Measurements from ENCODE around the gene RASL11B.

The RASL11B gene

DNA sequence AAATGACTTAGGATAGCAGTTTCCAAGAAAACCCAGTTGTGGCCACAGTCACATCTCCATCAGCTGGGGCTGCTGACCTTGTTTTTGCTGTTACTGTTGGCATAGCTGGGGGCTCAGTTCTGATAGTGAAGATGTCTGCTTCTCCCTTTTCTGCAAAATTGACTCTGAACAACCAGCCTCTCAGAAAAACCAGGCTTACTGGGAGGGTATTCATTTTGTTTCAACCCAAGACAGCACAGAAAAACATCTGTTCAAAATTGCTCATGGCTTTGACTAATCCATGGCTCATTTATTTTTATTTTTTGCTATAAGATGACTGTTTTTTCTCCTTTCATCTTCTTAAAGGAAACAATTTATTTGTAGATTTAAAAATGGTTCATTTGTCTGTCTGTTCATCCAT is 53.1 kb downstream of the RASL11B start:
- no peak for DNase-seq (ENCODE audit: low spot score)

DNA sequence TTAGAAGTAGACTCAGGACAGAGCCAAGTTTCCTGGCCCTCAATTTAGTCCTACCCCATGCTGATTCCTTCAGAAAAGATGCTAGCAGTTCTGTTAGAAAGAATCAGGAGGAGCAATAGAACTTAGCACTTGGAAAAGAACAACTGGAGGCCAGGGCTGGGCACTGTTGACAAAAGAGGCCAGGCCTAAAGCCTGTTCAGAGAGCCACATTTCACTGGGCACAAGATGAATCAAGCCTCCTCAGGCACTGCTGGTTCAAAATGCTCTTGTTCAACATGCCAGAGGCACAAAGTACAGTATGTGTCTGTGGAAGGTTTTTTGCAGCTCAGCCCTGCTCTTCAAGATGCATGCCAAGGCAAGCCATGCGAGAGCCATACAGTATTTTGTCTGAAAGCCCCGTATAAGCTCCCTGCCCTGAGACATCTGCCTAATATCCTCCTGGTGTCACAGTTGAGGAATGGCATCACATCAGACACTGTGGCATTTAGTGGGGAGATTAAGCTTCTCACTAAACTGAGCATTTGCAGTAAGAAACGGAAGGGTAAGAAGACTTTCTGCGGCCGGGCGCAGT is 53.7 kb downstream of the RASL11B start:
- DNase-seq (ENCODE audit: low spot score) = no peak

All from kidney tubule cell (primary cell).